H1 (cell line): ENCODE results near the gene CAB39L. TPM values are rescaled to one million over a fixed set of nuclear protein-coding genes. Genes with fewer than 3 reads are reported as not detected.
A peak's percentile ranks its signal among the peaks of the same experiment; 100 is the strongest.

ENCODE experiments used
- CTCF ChIA-PET: fragments of 300-600 bp; sonication (Branson Sonifier 250); formaldehyde crosslinking; loops from one replicate; lab custom pipeline; 2021; ENCODE audit not compliant: partially characterized antibody; lab: Charles Lee
- POLR2A ChIA-PET: fragments of 300-600 bp; sonication (Branson Sonifier 250); formaldehyde crosslinking; loops from one replicate; lab custom pipeline; 2021; ENCODE audit warnings: inconsistent platforms; ENCODE audit not compliant: partially characterized antibody; lab: Charles Lee
- DNase-seq, 2 experiments: peaks; one replicate each; pipeline versions ENCODE4 v3.0.0 to v3.0.0-alpha.2; 2010 to 2022; ENCODE audit warnings: low spot score in 2 of 2, low read depth in 1 of 2, mixed read lengths in 1 of 2
- FAIRE-seq: peaks from 2 replicates; lab custom pipeline; 2011; peaks lifted over from hg19 to GRCh38; lab: Jason Lieb, UNC
- H2AFZ ChIP-seq: 2 replicates; pipeline ENCODE4 v1.8.1; 2012; ENCODE audit warnings: low read length, inconsistent platforms
- H2AK5ac ChIP-seq: 2 replicates; pipeline ENCODE4 v1.6.1; 2013; ENCODE audit warnings: low read depth, low read length
- H2BK120ac ChIP-seq: replicated peaks from 2 replicates; pipeline ENCODE3; 2013; ENCODE audit warnings: low read depth, low read length, inconsistent platforms
- H2BK12ac ChIP-seq: 2 replicates; pipeline ENCODE4 v1.6.1; 2013; ENCODE audit warnings: low read depth, low read length
- H2BK15ac ChIP-seq: 2 replicates; pipeline ENCODE4 v1.6.1; 2013; ENCODE audit warnings: low read length
- H2BK20ac ChIP-seq: 2 replicates; pipeline ENCODE4 v1.6.1; 2013; ENCODE audit warnings: low read length
- H2BK5ac ChIP-seq: 2 replicates; pipeline ENCODE4 v1.6.1; 2013; ENCODE audit warnings: low read depth, low read length
- H3K14ac ChIP-seq: 2 replicates; pipeline ENCODE4 v1.6.1; 2013; ENCODE audit warnings: inconsistent platforms; ENCODE audit not compliant: insufficient read length
- H3K18ac ChIP-seq: 2 replicates; pipeline ENCODE4 v1.6.1; 2013; ENCODE audit warnings: low read length; ENCODE audit errors: extremely low read depth
- H3K23ac ChIP-seq: 2 replicates; pipeline ENCODE4 v1.6.1; 2013; ENCODE audit warnings: inconsistent platforms; ENCODE audit not compliant: insufficient read length
- H3K23me2 ChIP-seq: 2 replicates; pipeline ENCODE4 v1.6.1; 2013; ENCODE audit warnings: low read depth, low read length
- H3K27ac ChIP-seq: 2 replicates; pipeline ENCODE4 v1.6.1; 2011; ENCODE audit warnings: low read depth, low read length, inconsistent platforms
- H3K27me3 ChIP-seq, 4 experiments: replicated peaks in 1 of 4; 1 replicate in 1 of 4; 2 replicates in 3 of 4; pipeline versions ENCODE4 v1.6.1 to v1.8.1; 2011 to 2013; ENCODE audit warnings: low read length in 3 of 4, mild to moderate bottlenecking in 3 of 4, inconsistent platforms in 2 of 4, mixed read lengths in 2 of 4, moderate library complexity in 1 of 4; ENCODE audit not compliant: control insufficient read depth in 3 of 4, insufficient read depth in 3 of 4; ENCODE audit errors: extremely low read depth in 1 of 4
- H3K36me3 ChIP-seq, 4 experiments: 2 replicates each; pipeline versions ENCODE4 v1.6.1 to v1.8.1; 2011 to 2013; ENCODE audit warnings: mild to moderate bottlenecking in 4 of 4, low read length in 3 of 4, moderate library complexity in 2 of 4, control low read depth in 1 of 4, inconsistent platforms in 1 of 4; ENCODE audit not compliant: insufficient read depth in 4 of 4, control insufficient read depth in 2 of 4
- H3K4ac ChIP-seq: replicated peaks from 2 replicates; pipeline ENCODE3; 2013; ENCODE audit warnings: low read length, low read depth, mixed read lengths, inconsistent platforms; ENCODE audit not compliant: insufficient read length
- H3K4me1 ChIP-seq, 4 experiments: replicated peaks in 1 of 4; 1 replicate in 1 of 4; 2 replicates in 3 of 4; pipeline versions ENCODE4 v1.6.1 to v1.8.1; 2011 to 2013; ENCODE audit warnings: low read length in 3 of 4, inconsistent platforms in 2 of 4, mixed read lengths in 1 of 4; ENCODE audit not compliant: insufficient read depth in 4 of 4, control insufficient read depth in 3 of 4
- H3K4me2 ChIP-seq, 2 experiments: 2 replicates each; pipeline versions ENCODE4 v1.6.1 to v1.8.1; 2011 to 2013; ENCODE audit warnings: low read depth in 2 of 2, low read length in 2 of 2, control low read depth in 1 of 2, inconsistent platforms in 1 of 2, mild to moderate bottlenecking in 1 of 2; ENCODE audit not compliant: insufficient read depth in 1 of 2
- H3K4me3 ChIP-seq, 4 experiments: fragments of 200-600, 300-600 bp in 1 of 4; sonication (generic), shearing (Covaris generic), sonication (Bioruptor Twin) in 1 of 4; 2 replicates each; pipeline versions ENCODE4 v1.5.1 to v1.8.1; 2011 to 2016; ENCODE audit warnings: low read length in 4 of 4, low read depth in 3 of 4, control low read depth in 2 of 4, inconsistent platforms in 2 of 4, mild to moderate bottlenecking in 2 of 4, mixed read lengths in 1 of 4, moderate library complexity in 1 of 4; ENCODE audit not compliant: insufficient read depth in 2 of 4; ENCODE audit errors: extremely low read depth in 1 of 4
- H3K56ac ChIP-seq: replicated peaks from 2 replicates; pipeline ENCODE3; 2013; ENCODE audit warnings: low read depth, mild to moderate bottlenecking, mixed read lengths, low read length, inconsistent platforms; ENCODE audit not compliant: insufficient read length
- H3K79me1 ChIP-seq: 2 replicates; pipeline ENCODE4 v1.6.1; 2013; ENCODE audit warnings: low read depth, low read length, control low read depth
- H3K79me2 ChIP-seq, 2 experiments: 2 replicates each; pipeline versions ENCODE4 v1.6.1 to v1.8.1; 2012 to 2013; ENCODE audit warnings: low read length in 2 of 2, mild to moderate bottlenecking in 2 of 2, inconsistent platforms in 1 of 2; ENCODE audit not compliant: insufficient read depth in 2 of 2, control insufficient read depth in 1 of 2
- H3K9ac ChIP-seq, 4 experiments: replicated peaks in 1 of 4; 1 replicate in 1 of 4; 2 replicates in 3 of 4; pipeline versions ENCODE4 v1.6.1 to v1.8.1; 2011 to 2013; ENCODE audit warnings: low read depth in 3 of 4, low read length in 3 of 4, control low read depth in 2 of 4, mild to moderate bottlenecking in 2 of 4, moderate library complexity in 2 of 4, inconsistent platforms in 1 of 4; ENCODE audit errors: extremely low read depth in 1 of 4
- H3K9me3 ChIP-seq, 2 experiments: 2 replicates each; pipeline versions ENCODE4 v1.6.1 to v1.8.1; 2012 to 2013; ENCODE audit warnings: mild to moderate bottlenecking in 2 of 2, moderate library complexity in 2 of 2, control low read depth in 1 of 2, inconsistent platforms in 1 of 2, low read depth in 1 of 2, low read length in 1 of 2, mixed read lengths in 1 of 2; ENCODE audit not compliant: insufficient read depth in 2 of 2
- H4K20me1 ChIP-seq, 2 experiments: replicated peaks in 1 of 2; 2 replicates each; pipeline versions ENCODE3 to v1.8.1; 2011 to 2013; ENCODE audit warnings: inconsistent platforms in 2 of 2, low read length in 2 of 2, mild to moderate bottlenecking in 1 of 2; ENCODE audit not compliant: insufficient read depth in 2 of 2, control insufficient read depth in 1 of 2
- H4K5ac ChIP-seq: 2 replicates; pipeline ENCODE4 v1.6.1; 2013; ENCODE audit warnings: low read length, low read depth, mixed read lengths, inconsistent platforms; ENCODE audit not compliant: insufficient read length
- H4K8ac ChIP-seq: 2 replicates; pipeline ENCODE4 v1.8.0; 2013; ENCODE audit warnings: mild to moderate bottlenecking, moderate library complexity, low read length, inconsistent platforms; ENCODE audit not compliant: insufficient read depth; ENCODE audit errors: extremely low read depth
- H4K91ac ChIP-seq: replicated peaks from 2 replicates; pipeline ENCODE3; 2013; ENCODE audit warnings: low read length, mixed read lengths, inconsistent platforms; ENCODE audit not compliant: insufficient read length
- BACH1 ChIP-seq: IDR thresholded peaks from 2 replicates; pipeline ENCODE4 v1.6.1; 2012; ENCODE audit warnings: low read length, improper control_type of control experiment
- E2F6 ChIP-seq: IDR thresholded peaks from 2 replicates; pipeline ENCODE4 v1.6.1; 2012; ENCODE audit warnings: inconsistent platforms
- WGBS, 2 experiments: shearing (Covaris generic) in 1 of 2; methylation state at CpG; one replicate each; pipeline versions ENCODE4 v1.1.6 to v1.1.7; 2013 to 2015; ENCODE audit warnings: low lambda C conversion rate in 2 of 2, mixed read lengths in 2 of 2, inconsistent platforms in 1 of 2, low coverage in 1 of 2, missing lambda C conversion rate in 1 of 2; ENCODE audit not compliant: insufficient replicate concordance in 2 of 2, insufficient coverage in 1 of 2, insufficient read length in 1 of 2; ENCODE audit errors: extremely low coverage in 1 of 2, missing lambda C conversion rate in 1 of 2; 5-methylcytosine and 5-hydroxymethylcytosine counted together
- polyA plus RNA-seq, 7 experiments: library from polyadenylated mRNA; depleted of rRNA in 3 of 7; stranded (reverse) in 5 of 7; unstranded in 2 of 7; fragments of >200 nt in 5 of 7; fragments of 200-250 nt in 2 of 7; gene quantifications; 1 replicate in 5 of 7; 2 replicates in 1 of 7; 4 replicates in 1 of 7; pipeline versions ENCODE4 v1.2.1 to v1.2.3, GENCODE V29; 2011 to 2013; ENCODE audit warnings: missing spikeins in 2 of 7, mixed read lengths in 2 of 7
- total RNA-seq: library from RNA; stranded (reverse); fragmentation: NEBNext Ultra II Directional; extraction: Animal tissue kit (Norgen Biotek cat#: 25700); gene quantifications from 2 replicates; pipeline ENCODE4 v1.2.1, GENCODE V29; 2021

CAB39L gene
- total and polyA plus RNA-seq, 2 of the 8 experiments (the other 6 are each of a cell fraction or from before 2014, with no cell fraction given), result 2.5 to 4.8 TPM

GRCh38 chr13:49297338-49297737 lies 146.5 kb downstream of the CAB39L start:
- CTCF ChIA-PET, result interaction anchor here (0.9 to 2.1 kb wide), 3 partner anchors 11 to 309 kb away, joined by 3 to 10 read pairs (median 3); no protein-coding TSS in a partner anchor
- no peak overlapping the region for H3K4me2 ChIP-seq
- H3K23me2 ChIP-seq, result peaks cover 2% of the 10 kb centered on the region; the same call in 1 of the 2 replicates

More at GRCh38 chr13:49297338-49297737, 146.5 kb downstream of the CAB39L start:
- Histone ChIP-seq H3K27ac (no peak overlapping the region), H3K79me2 (no peaks in the 10 kb centered on the region), H3K18ac (no peak overlapping the region), H4K91ac (no peak overlapping the region), H3K4me1 (no peaks in the 10 kb centered on the region; a peak in 1 of 7 replicates), H3K4me3 (no peak overlapping the region)
- POLR2A ChIA-PET, result no interaction called here
- FAIRE-seq, result no peak
- 87% methylated on average over 4 of the region's 4 CpGs; no CpG with 5 or more reads in 1 of the 2 experiments for WGBS, 2 experiments
- TF ChIP-seq BACH1 (no peak), E2F6 (no peak)
- TF ChIP-seq, all 59 proteins: peak for 0
- Histone ChIP-seq H2AFZ (no peak overlapping the region), H3K14ac (no peak overlapping the region), H2BK5ac (no peak overlapping the region), H2BK20ac (no peak overlapping the region), H3K9me3 (no peaks in the 10 kb centered on the region), H4K5ac (no peak overlapping the region), H2BK15ac (no peak overlapping the region), H3K27me3 (peaks cover 0 to 2% (median 0%) of the 10 kb centered on the region in 4 experiments; a peak in 1 of 7 replicates), H3K9ac (no peak overlapping the region), H2AK5ac (no peak overlapping the region), H2BK120ac (no peak overlapping the region), H3K56ac (no peak overlapping the region), H3K79me1 (no peaks in the 10 kb centered on the region), H2BK12ac (no peak overlapping the region), H3K4ac (no peak overlapping the region), H4K20me1 (no peaks in the 10 kb centered on the region), H3K23ac (no peak overlapping the region), H4K8ac (peak overlapping the region; percentile 43; the same call in 1 of the 2 replicates), H3K36me3 (no peaks in the 10 kb centered on the region)
- no peak for DNase-seq
